Astrocyte (in vitro differentiated cells and primary cell): ENCODE results near the gene C2orf68. TPM values are rescaled to one million over a fixed set of nuclear protein-coding genes. Genes with fewer than 3 reads are reported as not detected.

Experiments used
- DNase-seq: peaks from one replicate; pipeline ENCODE4 v3.0.0-alpha.2; 2010; ENCODE audit warnings: low read depth
- FAIRE-seq: peaks from 2 replicates; lab custom pipeline; 2011; peaks lifted over from hg19 to GRCh38; lab: Jason Lieb, UNC
- H2AFZ ChIP-seq: 2 replicates; pipeline ENCODE4 v1.6.0; 2012; ENCODE audit warnings: low read depth, low read length, inconsistent platforms
- H3K27ac ChIP-seq: 2 replicates; pipeline ENCODE4 v1.5.1; 2011; ENCODE audit warnings: low read depth, low read length, inconsistent platforms
- H3K27me3 ChIP-seq: 2 replicates; pipeline ENCODE4 v1.6.0; 2011; ENCODE audit warnings: low read length, inconsistent platforms; ENCODE audit not compliant: insufficient read depth
- H3K36me3 ChIP-seq: 2 replicates; pipeline ENCODE4 v1.5.1; 2011; ENCODE audit warnings: low read length, inconsistent platforms; ENCODE audit not compliant: insufficient read depth
- H3K4me1 ChIP-seq: 2 replicates; pipeline ENCODE4 v1.5.1; 2011; ENCODE audit warnings: low read length, inconsistent platforms; ENCODE audit not compliant: insufficient read depth
- H3K4me2 ChIP-seq: 2 replicates; pipeline ENCODE4 v1.6.0; 2012; ENCODE audit warnings: low read length, inconsistent platforms
- H3K4me3 ChIP-seq: 2 replicates; pipeline ENCODE4 v1.5.1; 2011; ENCODE audit warnings: low read depth, mild to moderate bottlenecking, low read length, inconsistent platforms; ENCODE audit not compliant: insufficient read depth
- H3K79me2 ChIP-seq: 2 replicates; pipeline ENCODE4 v1.6.0; 2012; ENCODE audit warnings: mild to moderate bottlenecking, low read length, inconsistent platforms; ENCODE audit not compliant: insufficient read depth
- H3K9ac ChIP-seq: 2 replicates; pipeline ENCODE4 v1.6.0; 2012; ENCODE audit warnings: mild to moderate bottlenecking, low read length, inconsistent platforms
- H3K9me3 ChIP-seq: 2 replicates; pipeline ENCODE4 v1.5.1; 2012; ENCODE audit warnings: low read depth, mild to moderate bottlenecking, low read length, inconsistent platforms; ENCODE audit not compliant: insufficient read depth
- H4K20me1 ChIP-seq: 2 replicates; pipeline ENCODE4 v1.6.0; 2012; ENCODE audit warnings: low read length, inconsistent platforms; ENCODE audit not compliant: insufficient read depth
- H3K27ac Mint-ChIP-seq: one replicate; pipeline ENCODE4 v1.8.0; 2021; ENCODE audit warnings: mild to moderate bottlenecking, mixed read lengths; ENCODE audit not compliant: unreplicated experiment
- H3K27me3 Mint-ChIP-seq: one replicate; pipeline ENCODE4 v1.8.0; 2021; ENCODE audit warnings: low read depth, mixed read lengths; ENCODE audit not compliant: unreplicated experiment
- H3K36me3 Mint-ChIP-seq: one replicate; pipeline ENCODE4 v1.8.0; 2021; ENCODE audit warnings: low read depth, mixed read lengths; ENCODE audit not compliant: unreplicated experiment
- H3K4me1 Mint-ChIP-seq: one replicate; pipeline ENCODE4 v1.8.0; 2021; ENCODE audit warnings: low read depth, mixed read lengths; ENCODE audit not compliant: unreplicated experiment
- H3K4me3 Mint-ChIP-seq: one replicate; pipeline ENCODE4 v1.8.0; 2021; ENCODE audit warnings: mild to moderate bottlenecking, moderate library complexity, mixed read lengths; ENCODE audit not compliant: unreplicated experiment
- H3K9me3 Mint-ChIP-seq: one replicate; pipeline ENCODE4 v1.8.0; 2021; ENCODE audit warnings: mild to moderate bottlenecking, mixed read lengths; ENCODE audit not compliant: unreplicated experiment
- EZH2 ChIP-seq: IDR thresholded peaks from 2 replicates; pipeline ENCODE4 v1.6.1; 2012; ENCODE audit warnings: mild to moderate bottlenecking, low read length, inconsistent platforms; ENCODE audit not compliant: insufficient read depth
- total RNA-seq: library from RNA; stranded (reverse); gene quantifications from 2 replicates; pipeline ENCODE4 v1.2.1, GENCODE V29; 2021
- TF ChIP-seq, protein P1 (sequence below): IDR thresholded peaks from 2 replicates; pipeline ENCODE4 v1.5.1; 2011; ENCODE audit warnings: low read depth, mild to moderate bottlenecking, inconsistent platforms, low read length, moderate library complexity; ENCODE audit not compliant: insufficient read depth

C2orf68 gene
- total RNA-seq, 1 donor from 2014 or later, result 17.8 TPM

DNA sequence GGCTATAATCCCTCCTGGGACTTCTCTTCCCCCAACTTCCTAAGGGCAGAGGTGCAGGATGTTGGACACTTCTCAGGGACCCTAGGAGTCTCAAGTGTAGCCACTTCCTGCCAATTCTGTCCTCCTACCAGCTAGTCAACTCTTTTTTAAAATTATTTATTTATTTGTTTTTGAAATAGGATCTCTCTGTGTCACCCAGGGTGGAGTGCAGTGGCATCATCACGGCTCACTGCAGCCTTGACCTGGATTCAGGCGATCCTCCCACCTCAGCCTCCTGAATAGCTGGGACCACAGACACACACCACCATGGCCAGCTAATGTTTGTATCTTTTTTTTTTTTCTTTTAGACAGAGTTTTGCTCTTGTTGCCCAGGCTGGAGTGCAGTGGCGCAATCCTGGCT is 44.6 kb upstream of the C2orf68 start:
- H3K9ac ChIP-seq, result no peak overlapping the region
- H3K27me3 Mint-ChIP-seq, result no peaks in the 10 kb centered on the region
- H2AFZ ChIP-seq, result no peak overlapping the region
- no peak overlapping the region for H3K4me3 Mint-ChIP-seq
- TF ChIP-seq EZH2, result no peak
- TF ChIP-seq, protein P1, sequence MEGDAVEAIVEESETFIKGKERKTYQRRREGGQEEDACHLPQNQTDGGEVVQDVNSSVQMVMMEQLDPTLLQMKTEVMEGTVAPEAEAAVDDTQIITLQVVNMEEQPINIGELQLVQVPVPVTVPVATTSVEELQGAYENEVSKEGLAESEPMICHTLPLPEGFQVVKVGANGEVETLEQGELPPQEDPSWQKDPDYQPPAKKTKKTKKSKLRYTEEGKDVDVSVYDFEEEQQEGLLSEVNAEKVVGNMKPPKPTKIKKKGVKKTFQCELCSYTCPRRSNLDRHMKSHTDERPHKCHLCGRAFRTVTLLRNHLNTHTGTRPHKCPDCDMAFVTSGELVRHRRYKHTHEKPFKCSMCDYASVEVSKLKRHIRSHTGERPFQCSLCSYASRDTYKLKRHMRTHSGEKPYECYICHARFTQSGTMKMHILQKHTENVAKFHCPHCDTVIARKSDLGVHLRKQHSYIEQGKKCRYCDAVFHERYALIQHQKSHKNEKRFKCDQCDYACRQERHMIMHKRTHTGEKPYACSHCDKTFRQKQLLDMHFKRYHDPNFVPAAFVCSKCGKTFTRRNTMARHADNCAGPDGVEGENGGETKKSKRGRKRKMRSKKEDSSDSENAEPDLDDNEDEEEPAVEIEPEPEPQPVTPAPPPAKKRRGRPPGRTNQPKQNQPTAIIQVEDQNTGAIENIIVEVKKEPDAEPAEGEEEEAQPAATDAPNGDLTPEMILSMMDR, result no peak
- H3K4me1 ChIP-seq, result peaks cover 24% of the 10 kb centered on the region
- peaks cover 10% of the 10 kb centered on the region for H3K4me1 Mint-ChIP-seq
- H3K27me3 ChIP-seq, result no peaks in the 10 kb centered on the region
- no peaks in the 10 kb centered on the region for H3K9me3 ChIP-seq
- no peak overlapping the region for H3K27ac Mint-ChIP-seq
- FAIRE-seq (no peak), DNase-seq (no peak)
- H3K4me2 ChIP-seq, result peak overlapping the region; percentile 14
- H3K9me3 Mint-ChIP-seq, result no peaks in the 10 kb centered on the region
- H3K4me3 ChIP-seq, result no peak overlapping the region
- peaks cover 6% of the 10 kb centered on the region for H3K36me3 ChIP-seq
- peaks cover 18% of the 10 kb centered on the region for H3K36me3 Mint-ChIP-seq
- H4K20me1 ChIP-seq, result no peaks in the 10 kb centered on the region
- H3K27ac ChIP-seq, result peak overlapping the region; percentile 5
- no peaks in the 10 kb centered on the region for H3K79me2 ChIP-seq

DNA sequence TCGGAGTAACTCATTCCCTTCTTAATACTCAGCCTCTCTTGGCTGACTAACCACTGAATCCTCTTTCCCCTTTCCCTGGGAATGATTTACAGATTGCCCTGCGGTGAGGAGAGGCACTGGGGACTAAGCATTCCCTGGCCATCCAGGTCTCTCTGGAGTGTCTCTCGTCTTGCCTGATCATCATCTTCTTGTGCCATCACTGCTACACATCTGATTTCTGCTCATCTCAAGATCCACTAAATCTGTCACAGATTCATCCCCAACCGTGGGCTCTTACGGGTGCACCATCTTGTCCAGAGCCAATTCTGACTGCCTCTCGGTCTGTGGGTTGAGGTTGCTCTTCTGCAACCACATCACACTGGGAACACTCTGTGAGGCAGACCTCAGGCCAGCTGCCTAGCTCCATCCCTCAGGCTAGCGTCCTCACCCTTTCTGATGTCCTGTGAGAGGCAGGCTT is 44.1 kb upstream of the C2orf68 start:
- H3K4me3 Mint-ChIP-seq, result peak overlapping the region; percentile 46
- no peak overlapping the region for H2AFZ ChIP-seq
- H3K4me1 ChIP-seq, result peaks cover 24% of the 10 kb centered on the region
- TF ChIP-seq EZH2, result no peak
- TF ChIP-seq, protein P1, result no peak
- peaks cover 20% of the 10 kb centered on the region for H3K36me3 Mint-ChIP-seq
- peaks cover 11% of the 10 kb centered on the region for H3K36me3 ChIP-seq
- peak overlapping the region; percentile 5 for H3K27ac ChIP-seq
- H4K20me1 ChIP-seq, result no peaks in the 10 kb centered on the region
- H3K9ac ChIP-seq, result no peak overlapping the region
- H3K4me2 ChIP-seq, result peak overlapping the region; percentile 14
- DNase-seq (peak; percentile 59), FAIRE-seq (no peak)
- H3K79me2 ChIP-seq, result no peaks in the 10 kb centered on the region
- peaks cover 10% of the 10 kb centered on the region for H3K4me1 Mint-ChIP-seq
- no peaks in the 10 kb centered on the region for H3K27me3 ChIP-seq
- no peaks in the 10 kb centered on the region for H3K27me3 Mint-ChIP-seq
- no peak overlapping the region for H3K27ac Mint-ChIP-seq
- no peak overlapping the region for H3K4me3 ChIP-seq
- no peaks in the 10 kb centered on the region for H3K9me3 ChIP-seq
- H3K9me3 Mint-ChIP-seq, result no peaks in the 10 kb centered on the region

DNA sequence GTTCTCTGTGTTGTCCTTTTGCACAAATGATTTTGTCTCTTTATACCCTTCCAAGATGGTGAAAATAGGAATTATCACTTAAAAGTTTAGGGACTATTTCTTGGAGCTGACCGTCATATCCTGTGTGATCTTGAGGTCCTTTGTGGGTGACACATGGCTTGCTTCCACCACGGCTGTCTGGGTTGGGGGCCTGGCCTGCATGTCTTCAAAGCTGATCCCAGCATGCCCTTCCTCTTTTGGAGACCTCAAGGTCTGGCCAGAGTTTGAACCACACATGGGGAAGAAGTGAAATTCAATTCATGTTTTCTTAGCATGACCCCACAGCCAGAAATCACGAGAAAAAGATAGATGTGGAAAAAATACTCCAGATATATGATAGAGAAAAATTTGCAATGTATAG is 42.1 kb upstream of the C2orf68 start:
- H4K20me1 ChIP-seq, result no peaks in the 10 kb centered on the region
- no peak for DNase-seq
- no peaks in the 10 kb centered on the region for H3K27me3 ChIP-seq
- no peak overlapping the region for H3K4me2 ChIP-seq
- H3K9me3 ChIP-seq, result no peaks in the 10 kb centered on the region
- peaks cover 33% of the 10 kb centered on the region for H3K4me1 ChIP-seq
- FAIRE-seq, result no peak
- H2AFZ ChIP-seq, result no peak overlapping the region
- Mint-ChIP-seq H3K9me3 (no peaks in the 10 kb centered on the region), H3K4me3 (no peak overlapping the region), H3K27ac (no peak overlapping the region), H3K27me3 (no peaks in the 10 kb centered on the region), H3K4me1 (peaks cover 7% of the 10 kb centered on the region), H3K36me3 (peaks cover 25% of the 10 kb centered on the region)
- TF ChIP-seq EZH2, result no peak
- TF ChIP-seq, protein P1, result no peak
- H3K4me3 ChIP-seq, result no peak overlapping the region
- no peaks in the 10 kb centered on the region for H3K79me2 ChIP-seq
- H3K27ac ChIP-seq, result no peak overlapping the region
- H3K9ac ChIP-seq, result no peak overlapping the region
- peaks cover 11% of the 10 kb centered on the region for H3K36me3 ChIP-seq
